Measurements from ENCODE around the gene POLR3B.
"Not testable (repeated sequence)": the region's sequence is repeated elsewhere in the genome, so short reads cannot be mapped to it uniquely, and the experiment has no call there.

The POLR3B gene

GRCh38 chr12:106357549-106358395 lies at the start of gene POLR3B:
Gene POLR3B, plus strand, starts transcription at chr12:106357748. Its CDS starts 132 bp downstream, at chr12:106357880.
- peak; percentile 89 for DNase-seq (ENCODE audit: low read depth)

- DNase-seq (ENCODE audit: low read depth), result no peak
Measured at GRCh38 chr12:106308121-106308520, 49.4 kb upstream of the POLR3B start.

- no peak for DNase-seq (ENCODE audit: low read depth)
Measured at GRCh38 chr12:106308611-106309010, 48.9 kb upstream of the POLR3B start.

GRCh38 chr12:106309671-106310505 lies 47.7 kb upstream of the POLR3B start:
- DNase-seq (ENCODE audit: low read depth), result no peak

- DNase-seq (ENCODE audit: low read depth), result no peak
Measured at GRCh38 chr12:106310687-106311086, 46.9 kb upstream of the POLR3B start.

- DNase-seq (ENCODE audit: low read depth), result no peak
Measured at GRCh38 chr12:106311139-106311538, 46.4 kb upstream of the POLR3B start.

GRCh38 chr12:106313413-106313812 lies 44.1 kb upstream of the POLR3B start:
- DNase-seq (ENCODE audit: low read depth), result not testable (repeated sequence)

GRCh38 chr12:106315523-106315922 lies 42.0 kb upstream of the POLR3B start:
- DNase-seq (ENCODE audit: low read depth), result no peak

- DNase-seq (ENCODE audit: low read depth), result no peak
Measured at GRCh38 chr12:106317406-106318082, 40.0 kb upstream of the POLR3B start.

GRCh38 chr12:106321139-106321850 lies 36.3 kb upstream of the POLR3B start:
- DNase-seq (ENCODE audit: low read depth), result no peak

GRCh38 chr12:106323537-106323936 lies 34.0 kb upstream of the POLR3B start:
- DNase-seq (ENCODE audit: low read depth), result no peak

- DNase-seq (ENCODE audit: low read depth), result no peak
Measured at GRCh38 chr12:106327309-106327869, 30.2 kb upstream of the POLR3B start.

- no peak for DNase-seq (ENCODE audit: low read depth)
Measured at GRCh38 chr12:106328735-106329134, 28.8 kb upstream of the POLR3B start.

GRCh38 chr12:106329231-106329982 lies 28.1 kb upstream of the POLR3B start:
- DNase-seq (ENCODE audit: low read depth), result no peak

GRCh38 chr12:106331599-106331998 lies 25.9 kb upstream of the POLR3B start:
- no peak for DNase-seq (ENCODE audit: low read depth)

GRCh38 chr12:106332536-106332935 lies 25.0 kb upstream of the POLR3B start:
- DNase-seq (ENCODE audit: low read depth), result no peak

GRCh38 chr12:106333010-106333409 lies 24.5 kb upstream of the POLR3B start:
- DNase-seq (ENCODE audit: low read depth), result no peak

GRCh38 chr12:106333756-106334155 lies 23.8 kb upstream of the POLR3B start:
- no peak for DNase-seq (ENCODE audit: low read depth)

- DNase-seq (ENCODE audit: low read depth), result no peak
Measured at GRCh38 chr12:106341086-106341877, 16.3 kb upstream of the POLR3B start.
